ENCODE results near the gene TMX2. TPM values are rescaled to one million over a fixed set of nuclear protein-coding genes. Genes with fewer than 3 reads are reported as not detected.
"Not testable (repeated sequence)": the region's sequence is repeated elsewhere in the genome, so short reads cannot be mapped to it uniquely, and the experiment has no call there.

TMX2 gene
- 105 TPM in 2 replicates for total RNA-seq (2014; rRNA removed)
- polyA plus RNA-seq (2012): 79.5 TPM

GRCh38 chr11:57712256-57713150 lies at the start of gene TMX2:
Gene TMX2 (plus strand): TSS chr11:57712593. CDS start chr11:57712619, 26 bp downstream.
- DNase-seq (ENCODE audit: low read depth): peak; percentile 99

- no peak for DNase-seq (ENCODE audit: low read depth)
Measured at GRCh38 chr11:57662893-57663292, 49.5 kb upstream of the TMX2 start.

GRCh38 chr11:57663975-57664374 lies 48.4 kb upstream of the TMX2 start:
- no peak for DNase-seq (ENCODE audit: low read depth)

GRCh38 chr11:57667117-57667735 lies 45.2 kb upstream of the TMX2 start:
- peak; percentile 98 for DNase-seq (ENCODE audit: low read depth)

- DNase-seq (ENCODE audit: low read depth): peak; percentile 99
Measured at GRCh38 chr11:57667736-57668433, 44.5 kb upstream of the TMX2 start, which contains the start of gene ZDHHC5. Gene ZDHHC5 (plus strand): TSS chr11:57668114. CDS start chr11:57673091, 4,977 bp downstream.

- DNase-seq (ENCODE audit: low read depth): no peak
Measured at GRCh38 chr11:57668434-57668782, 44.0 kb upstream of the TMX2 start.

- no peak for DNase-seq (ENCODE audit: low read depth)
Measured at GRCh38 chr11:57674251-57674650, 38.1 kb upstream of the TMX2 start.

GRCh38 chr11:57675176-57675941 lies 37.0 kb upstream of the TMX2 start:
- DNase-seq (ENCODE audit: low read depth): no peak

GRCh38 chr11:57679396-57679795 lies 33.0 kb upstream of the TMX2 start:
- DNase-seq (ENCODE audit: low read depth): no peak

- DNase-seq (ENCODE audit: low read depth): peak; percentile 32
Measured at GRCh38 chr11:57680552-57680874, 31.9 kb upstream of the TMX2 start.

- no peak for DNase-seq (ENCODE audit: low read depth)
Measured at GRCh38 chr11:57681168-57681567, 31.2 kb upstream of the TMX2 start.

GRCh38 chr11:57690474-57690873 lies 21.9 kb upstream of the TMX2 start:
- DNase-seq (ENCODE audit: low read depth): not testable (repeated sequence)

GRCh38 chr11:57698843-57699365 lies 13.5 kb upstream of the TMX2 start:
- no peak for DNase-seq (ENCODE audit: low read depth)

- no peak for DNase-seq (ENCODE audit: low read depth)
Measured at GRCh38 chr11:57699813-57700212, 12.6 kb upstream of the TMX2 start.

- no peak for DNase-seq (ENCODE audit: low read depth)
Measured at GRCh38 chr11:57700425-57700824, 12.0 kb upstream of the TMX2 start.

- DNase-seq (ENCODE audit: low read depth): no peak
Measured at GRCh38 chr11:57703341-57703740, 9.1 kb upstream of the TMX2 start.

GRCh38 chr11:57704932-57705331 lies 7.5 kb upstream of the TMX2 start:
- DNase-seq (ENCODE audit: low read depth): no peak

GRCh38 chr11:57705432-57705831 lies 7.0 kb upstream of the TMX2 start:
- DNase-seq (ENCODE audit: low read depth): not testable (repeated sequence)

GRCh38 chr11:57709802-57710367 lies 2.5 kb upstream of the TMX2 start:
- DNase-seq (ENCODE audit: low read depth): no peak

GRCh38 chr11:57711414-57712255 lies 758 bp upstream of the TMX2 start, which contains the start of gene MED19:
Gene MED19 (minus strand): TSS chr11:57712215. CDS start chr11:57712179, 36 bp downstream.
- DNase-seq (ENCODE audit: low read depth): peak; percentile 61
